GM19238 (cell line): ENCODE measurements around the gene COX17.

Experiments used
- DNase-seq: peaks from one replicate; pipeline ENCODE4 v3.0.0; 2011; ENCODE audit warnings: low spot score; ENCODE audit not compliant: insufficient read length

Gene COX17

GRCh38 chr3:119625451-119626153, 51.6 kb downstream of the COX17 start:
- no peak for DNase-seq

- DNase-seq, result no peak
Observed at GRCh38 chr3:119624002-119624720, 53.0 kb downstream of the COX17 start.

- DNase-seq, result no peak
Observed at GRCh38 chr3:119620899-119621298, 56.3 kb downstream of the COX17 start.
